Epithelial cell of proximal tubule (primary cell): ENCODE results near the gene PRPF38B. TPM values are rescaled to one million over a fixed set of nuclear protein-coding genes. Genes with fewer than 3 reads are reported as not detected.

Source experiments
- DNase-seq: peaks from one replicate; pipeline ENCODE4 v3.0.0-alpha.2; 2011; ENCODE audit warnings: low read depth
- H3K4me3 ChIP-seq: 2 replicates; pipeline ENCODE4 v1.5.1; 2011; ENCODE audit warnings: low read depth, mild to moderate bottlenecking, low read length
- CTCF ChIP-seq: conservative IDR thresholded peaks from 2 replicates; pipeline ENCODE4 v1.5.1; 2012; ENCODE audit warnings: low read depth, mild to moderate bottlenecking, low read length
- total RNA-seq: library from RNA; depleted of rRNA; stranded (reverse); fragments of >200 nt; gene quantifications from 2 replicates; pipeline ENCODE4 v1.2.3, GENCODE V29; 2015

Gene PRPF38B
- total RNA-seq, 1 donor from 2014 or later: 11.2 TPM

- TF ChIP-seq CTCF: peak; percentile 23
- no peak for DNase-seq
- H3K4me3 ChIP-seq: no peak overlapping the region
Observed at GRCh38 chr1:108708691-108709660, 16.9 kb downstream of the PRPF38B start.

GRCh38 chr1:108712606-108713150 is 20.6 kb downstream of the PRPF38B start, which contains the start of gene FNDC7:
Gene FNDC7, plus strand, starts transcription at chr1:108712908. Its CDS starts 26 bp downstream, at chr1:108712934.
- no peak for DNase-seq
- no peak within 1 kb of the TSS for H3K4me3 ChIP-seq
- TF ChIP-seq CTCF: no peak

GRCh38 chr1:108715932-108716331 is 23.8 kb downstream of the PRPF38B start:
- no peak overlapping the region for H3K4me3 ChIP-seq
- no peak for TF ChIP-seq CTCF
- DNase-seq: no peak

- no peak for DNase-seq
Observed at GRCh38 chr1:108716437-108717230, 24.5 kb downstream of the PRPF38B start.

GRCh38 chr1:108717774-108718316 is 25.7 kb downstream of the PRPF38B start:
- H3K4me3 ChIP-seq: no peak overlapping the region
- DNase-seq: no peak
- no peak for TF ChIP-seq CTCF

More at GRCh38 chr1:108716437-108717230, 24.5 kb downstream of the PRPF38B start:
- no peak for TF ChIP-seq CTCF
- no peak overlapping the region for H3K4me3 ChIP-seq

- DNase-seq: no peak
- no peak for TF ChIP-seq CTCF
- H3K4me3 ChIP-seq: no peak overlapping the region
Observed at GRCh38 chr1:108718927-108719655, 27.0 kb downstream of the PRPF38B start.
